VCaP (cell line): ENCODE results near the gene DNAH8.

ENCODE experiments used
- H3K27ac ChIP-seq: fragments of 450-650 bp; 2 replicates; pipeline ENCODE4 v1.5.1; 2017
- TF ChIP-seq, protein P1 (sequence below): fragments of 450-650 bp; conservative IDR thresholded peaks from 2 replicates; pipeline ENCODE4 v1.5.1; 2017; ENCODE audit warnings: mild to moderate bottlenecking, moderate library complexity

Gene DNAH8

GRCh38 chr6:38805692-38806091, 90.6 kb downstream of the DNAH8 start:
- TF ChIP-seq, protein P1, sequence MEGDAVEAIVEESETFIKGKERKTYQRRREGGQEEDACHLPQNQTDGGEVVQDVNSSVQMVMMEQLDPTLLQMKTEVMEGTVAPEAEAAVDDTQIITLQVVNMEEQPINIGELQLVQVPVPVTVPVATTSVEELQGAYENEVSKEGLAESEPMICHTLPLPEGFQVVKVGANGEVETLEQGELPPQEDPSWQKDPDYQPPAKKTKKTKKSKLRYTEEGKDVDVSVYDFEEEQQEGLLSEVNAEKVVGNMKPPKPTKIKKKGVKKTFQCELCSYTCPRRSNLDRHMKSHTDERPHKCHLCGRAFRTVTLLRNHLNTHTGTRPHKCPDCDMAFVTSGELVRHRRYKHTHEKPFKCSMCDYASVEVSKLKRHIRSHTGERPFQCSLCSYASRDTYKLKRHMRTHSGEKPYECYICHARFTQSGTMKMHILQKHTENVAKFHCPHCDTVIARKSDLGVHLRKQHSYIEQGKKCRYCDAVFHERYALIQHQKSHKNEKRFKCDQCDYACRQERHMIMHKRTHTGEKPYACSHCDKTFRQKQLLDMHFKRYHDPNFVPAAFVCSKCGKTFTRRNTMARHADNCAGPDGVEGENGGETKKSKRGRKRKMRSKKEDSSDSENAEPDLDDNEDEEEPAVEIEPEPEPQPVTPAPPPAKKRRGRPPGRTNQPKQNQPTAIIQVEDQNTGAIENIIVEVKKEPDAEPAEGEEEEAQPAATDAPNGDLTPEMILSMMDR = no peak
- peak overlapping the region; percentile 81 for H3K27ac ChIP-seq

GRCh38 chr6:38806271-38806670, 91.2 kb downstream of the DNAH8 start:
- TF ChIP-seq, protein P1 = peak; percentile 53
- H3K27ac ChIP-seq = peak overlapping the region; percentile 81

DNA sequence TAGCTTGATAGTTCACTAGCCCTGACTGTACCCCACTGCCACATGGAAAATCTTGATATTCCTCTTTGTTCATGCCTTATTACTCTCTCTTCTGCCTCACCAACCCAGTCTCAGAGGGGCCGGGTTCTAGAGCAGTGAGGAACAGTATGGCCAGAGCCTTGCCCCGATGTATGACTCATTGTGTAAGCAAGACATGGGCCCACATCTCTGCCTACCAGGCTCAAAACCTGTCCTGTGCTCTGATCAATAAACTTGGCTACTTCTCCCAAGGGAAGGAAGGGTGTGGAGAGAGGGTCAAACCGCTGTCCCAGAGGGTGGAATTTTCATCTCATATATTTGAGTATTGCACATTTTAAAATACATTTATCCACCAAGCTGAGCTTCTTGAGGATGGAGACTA, 91.7 kb downstream of the DNAH8 start:
- TF ChIP-seq, protein P1 = no peak
- H3K27ac ChIP-seq = peak overlapping the region; percentile 81; the same call in 1 of the 2 replicates

GRCh38 chr6:38808039-38808438, 92.9 kb downstream of the DNAH8 start:
- TF ChIP-seq, protein P1 = no peak
- no peak overlapping the region for H3K27ac ChIP-seq

- TF ChIP-seq, protein P1 = no peak
- peak overlapping the region; percentile 93 for H3K27ac ChIP-seq
Observed at GRCh38 chr6:38813041-38813823, 98.1 kb downstream of the DNAH8 start.

DNA sequence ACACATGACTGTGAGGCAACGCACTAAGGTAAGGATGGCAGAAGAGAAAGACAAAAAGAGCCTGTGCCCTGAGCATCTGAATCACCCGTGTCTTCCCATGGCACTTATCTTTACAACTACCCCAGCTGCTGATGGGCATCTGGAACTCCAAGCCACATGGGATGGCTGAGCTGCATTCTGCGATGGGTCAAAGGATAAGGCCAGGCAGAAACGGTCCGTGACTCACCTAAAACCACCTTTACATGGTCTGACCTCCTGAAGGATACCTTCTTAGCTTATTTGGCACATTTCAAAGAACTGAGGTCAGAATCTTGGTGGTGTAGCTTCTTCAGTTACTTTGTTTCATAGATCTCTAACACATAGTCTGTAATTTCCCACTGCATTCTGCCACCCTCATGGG, 99.7 kb downstream of the DNAH8 start:
- peak overlapping the region; percentile 93 for H3K27ac ChIP-seq
- TF ChIP-seq, protein P1 = no peak

- TF ChIP-seq, protein P1 = no peak
- H3K27ac ChIP-seq = peak overlapping the region; percentile 93
Observed at GRCh38 chr6:38815250-38815649, 100.1 kb downstream of the DNAH8 start.
